LHCN-M2 (cell line): Measurements from ENCODE around the gene EIF3CL. TPM values are rescaled to one million over a fixed set of nuclear protein-coding genes. Genes with fewer than 3 reads are reported as not detected.
"Not testable (repeated sequence)": the region's sequence is repeated elsewhere in the genome, so short reads cannot be mapped to it uniquely, and the experiment has no call there.

ENCODE experiments used
- DNase-seq: peaks from one replicate; pipeline ENCODE4 v3.0.0-alpha.2; 2012; ENCODE audit warnings: low read depth
- total RNA-seq: library from RNA; depleted of rRNA; stranded (reverse); fragments of >200 nt; gene quantifications from 2 replicates; pipeline ENCODE4 v1.2.3, GENCODE V29; 2014; rRNA removed

Gene EIF3CL
- total RNA-seq, 1 experiment from 2014 or later: 56.9 TPM

GRCh38 chr16:28362600-28362999 lies 41.0 kb downstream of the EIF3CL start:
- not testable (repeated sequence) for DNase-seq

DNA sequence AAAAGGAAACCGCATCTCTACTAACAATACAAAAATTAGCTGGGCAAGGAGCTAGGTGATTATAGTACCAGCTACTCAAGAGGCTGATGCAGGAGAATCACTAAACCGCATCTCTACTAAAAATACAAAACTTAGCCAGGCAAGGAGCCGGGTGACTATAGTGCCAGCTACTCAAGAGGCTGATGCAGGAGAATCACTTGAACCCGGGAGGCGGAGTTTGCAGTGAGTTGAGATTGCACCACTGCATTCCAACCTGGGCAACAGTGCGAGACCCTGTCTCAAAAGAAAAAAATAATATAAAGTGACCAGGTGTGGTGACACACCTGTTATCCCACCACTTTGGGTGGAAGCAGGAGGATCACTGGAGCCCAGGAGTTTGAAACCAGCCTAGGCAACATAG lies 65.4 kb downstream of the EIF3CL start:
- not testable (repeated sequence) for DNase-seq

- peak; percentile 3 for DNase-seq
Measured at GRCh38 chr16:28336940-28337710, 66.5 kb downstream of the EIF3CL start.

DNA sequence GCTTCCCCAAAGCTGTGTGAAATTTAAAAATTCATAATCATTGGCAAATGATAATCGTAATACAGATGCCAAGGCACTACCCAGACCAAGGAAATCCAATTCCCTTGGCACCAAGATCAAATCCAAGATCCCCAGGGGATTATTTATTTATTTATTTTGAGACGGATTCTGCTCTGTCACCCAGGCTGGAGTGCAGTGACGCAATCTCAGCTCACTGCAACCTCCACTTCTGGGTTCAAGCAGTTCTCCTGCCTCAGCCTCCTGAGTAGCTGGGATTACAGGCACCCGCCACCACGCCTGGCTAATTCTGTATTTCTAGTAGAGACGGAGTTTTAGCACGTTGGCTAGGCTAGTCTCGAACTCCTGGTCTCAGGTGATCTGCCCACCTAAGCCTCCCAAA lies 68.0 kb downstream of the EIF3CL start:
- DNase-seq: not testable (repeated sequence)

- DNase-seq: not testable (repeated sequence)
Measured at GRCh38 chr16:28332632-28333031, 71.0 kb downstream of the EIF3CL start.

DNA sequence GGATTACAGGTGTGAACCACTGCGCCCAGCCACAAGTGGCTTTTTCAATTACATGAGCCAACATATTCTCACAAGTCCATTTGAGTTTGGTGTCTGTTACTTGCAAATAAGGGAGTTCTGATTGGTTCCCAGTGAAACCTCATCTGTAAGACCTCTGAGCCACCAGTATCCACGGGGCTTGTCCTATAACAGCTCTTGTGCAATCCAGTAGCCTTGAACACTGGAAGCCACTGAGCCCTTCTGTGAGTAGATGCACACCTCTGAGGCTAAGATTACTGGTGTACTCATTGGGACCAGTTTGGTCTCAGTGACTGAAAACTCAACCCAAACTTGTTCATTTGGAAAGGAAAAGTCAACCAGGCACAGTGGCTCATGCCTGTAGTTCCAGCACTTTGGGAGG lies 72.7 kb downstream of the EIF3CL start:
- not testable (repeated sequence) for DNase-seq

DNA sequence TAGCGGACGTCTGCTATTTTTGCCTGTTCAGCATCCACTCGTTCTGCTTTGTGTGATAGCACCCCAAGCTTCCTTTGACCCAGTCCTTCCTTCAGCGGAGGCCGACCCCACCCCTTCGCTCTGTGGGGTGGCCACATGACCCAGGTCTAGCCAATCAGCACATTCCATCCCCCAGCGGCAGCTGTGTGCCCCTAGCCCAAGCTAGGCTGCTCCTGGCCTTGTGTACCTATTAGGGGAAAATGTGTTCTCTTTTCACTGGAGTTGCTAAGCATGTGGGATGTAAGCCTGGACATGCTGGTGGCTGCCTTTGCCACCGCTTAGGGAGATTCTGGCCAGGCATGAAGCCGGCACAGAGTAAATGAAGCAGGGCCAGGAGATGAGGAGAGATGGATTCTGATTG lies 73.4 kb downstream of the EIF3CL start:
- not testable (repeated sequence) for DNase-seq

Other genes with a start within 250 kb of the EIF3CL start
- gene XPO6, start 191.9 kb downstream of the EIF3CL start, total RNA-seq: 117 and 127 TPM in 2 replicates
- gene SBK1, start 111.3 kb downstream of the EIF3CL start, total RNA-seq: under 0.01 and 0.06 TPM in 2 replicates
- 1.6 TPM in 1 of 2 replicates, not detected in the other for gene NPIPB6, start 40.3 kb downstream of the EIF3CL start, total RNA-seq
- not detected in 2 replicates for gene NPIPB7, start 68.5 kb upstream of the EIF3CL start, total RNA-seq
- 9.5 and 25.7 TPM in 2 replicates for gene CLN3, start 88.2 kb upstream of the EIF3CL start, total RNA-seq
- gene APOBR, start 90.8 kb upstream of the EIF3CL start, total RNA-seq: not detected in 2 replicates
- gene IL27, start 103.0 kb upstream of the EIF3CL start, total RNA-seq: not detected in 2 replicates
- 1.9 and 6.4 TPM in 2 replicates for gene NUPR1, start 135.1 kb upstream of the EIF3CL start, total RNA-seq
- gene SGF29, start 150.1 kb upstream of the EIF3CL start, total RNA-seq: 14.9 and 15.6 TPM in 2 replicates
- not detected in 2 replicates for gene SULT1A2, start 193.2 kb upstream of the EIF3CL start, total RNA-seq
- 3.3 and 7.1 TPM in 2 replicates for gene SULT1A1, start 206.2 kb upstream of the EIF3CL start, total RNA-seq
- 0.06 and 0.34 TPM in 2 replicates for gene NPIPB8, start 234.2 kb upstream of the EIF3CL start, total RNA-seq